Brain microvascular endothelial cell (primary cell): ENCODE results near the gene KRTAP19-4.
A peak's percentile ranks its signal among the peaks of the same experiment; 100 is the strongest.

ENCODE experiments used
- DNase-seq: peaks from one replicate; pipeline ENCODE4 v3.0.0-alpha.2; 2020
- H3K27ac ChIP-seq: fragments of 250-450 bp; sonication (Bioruptor Pico); 2 replicates; pipeline ENCODE4 v1.5.1; 2020; ENCODE audit warnings: mild to moderate bottlenecking, moderate library complexity
- H3K27me3 ChIP-seq: fragments of 250-450 bp; sonication (Bioruptor Pico); replicated peaks from 2 replicates; pipeline ENCODE4 v1.5.1; 2020; ENCODE audit warnings: mild to moderate bottlenecking
- H3K36me3 ChIP-seq: fragments of 250-450 bp; sonication (Bioruptor Pico); replicated peaks from 2 replicates; pipeline ENCODE4 v1.5.1; 2020; ENCODE audit warnings: mild to moderate bottlenecking
- H3K4me3 ChIP-seq: 2 replicates; pipeline ENCODE4 v1.5.1; 2011; ENCODE audit warnings: low read depth, mild to moderate bottlenecking, control low read depth, low read length, moderate library complexity
- CTCF ChIP-seq: IDR thresholded peaks from 2 replicates; pipeline ENCODE4 v1.5.1; 2011; ENCODE audit warnings: low read depth, mild to moderate bottlenecking, moderate library complexity, low read length, control low read depth, inconsistent platforms; ENCODE audit errors: missing control alignments
- in situ Hi-C: cut with HindIII; loops from 2 replicates; pipeline ENCODE4 v1.10.0; 2017; ENCODE audit warnings: low sequenced_read_pairs, low pct_ligation_motif_present

The KRTAP19-4 gene

GRCh38 chr21:30478004-30478403 lies 19.0 kb downstream of the KRTAP19-4 start:
- in situ Hi-C loops: no loop called here
- DNase-seq: no peak
- no peak overlapping the region for H3K4me3 ChIP-seq
- H3K36me3 ChIP-seq: no peaks in the 10 kb centered on the region
- no peak overlapping the region for H3K27ac ChIP-seq
- no peak for TF ChIP-seq CTCF
- no peaks in the 10 kb centered on the region for H3K27me3 ChIP-seq

- no peak overlapping the region for H3K27ac ChIP-seq
- DNase-seq: no peak
- no peaks in the 10 kb centered on the region for H3K36me3 ChIP-seq
- H3K27me3 ChIP-seq: no peaks in the 10 kb centered on the region
- in situ Hi-C loops: no loop called here
- TF ChIP-seq CTCF: no peak
- H3K4me3 ChIP-seq: no peak overlapping the region
These were observed 27.9 kb downstream of the KRTAP19-4 start for GRCh38 chr21:30468900-30469714.

- no peak for DNase-seq
- TF ChIP-seq CTCF: peak; percentile 48
- in situ Hi-C loops: no loop called here
- H3K36me3 ChIP-seq: no peaks in the 10 kb centered on the region
- no peaks in the 10 kb centered on the region for H3K27me3 ChIP-seq
- no peak overlapping the region for H3K27ac ChIP-seq
- H3K4me3 ChIP-seq: no peak overlapping the region
These were observed 33.3 kb downstream of the KRTAP19-4 start for GRCh38 chr21:30463713-30464112.

GRCh38 chr21:30448514-30448913 lies 48.5 kb downstream of the KRTAP19-4 start:
- TF ChIP-seq CTCF: no peak
- no peaks in the 10 kb centered on the region for H3K36me3 ChIP-seq
- DNase-seq: no peak
- no peaks in the 10 kb centered on the region for H3K27me3 ChIP-seq
- H3K27ac ChIP-seq: no peak overlapping the region
- H3K4me3 ChIP-seq: no peak overlapping the region
- in situ Hi-C loops: no loop called here

GRCh38 chr21:30447056-30447455 lies 49.9 kb downstream of the KRTAP19-4 start:
- no peak overlapping the region for H3K27ac ChIP-seq
- no peak for TF ChIP-seq CTCF
- H3K4me3 ChIP-seq: no peak overlapping the region
- DNase-seq: no peak
- in situ Hi-C loops: no loop called here
- H3K36me3 ChIP-seq: no peaks in the 10 kb centered on the region
- no peaks in the 10 kb centered on the region for H3K27me3 ChIP-seq
